Peyer's patch (tissue), 4 donors: ENCODE data around the gene STARD9.

Experiments used
- CTCF ChIP-seq, 6 experiments: fragments of 450-650 bp in 4 of 6; fragments of 200-600 bp in 2 of 6; sonication (generic) in 1 of 6; IDR thresholded peaks; one replicate each; pipeline ENCODE4 v1.5.1; 2017 to 2019; ENCODE audit warnings: antibody characterized with exemption in 6 of 6, mild to moderate bottlenecking in 3 of 6, moderate library complexity in 1 of 6
- POLR2A ChIP-seq, 2 donors: fragments of 450-650 bp; IDR thresholded peaks; one replicate each; pipeline ENCODE4 v1.5.1; 2017; ENCODE audit warnings: antibody characterized with exemption in 2 of 2, mild to moderate bottlenecking in 2 of 2, moderate library complexity in 2 of 2

GRCh38 chr15:42759093-42759492 is 183.7 kb downstream of the STARD9 start:
- no peak for TF ChIP-seq CTCF (IDR thresholded peaks at IDR 0.05)
- no peak for TF ChIP-seq POLR2A (IDR thresholded peaks at IDR 0.05)
